ENCODE results near the gene RASAL1. TPM values are rescaled to one million over a fixed set of nuclear protein-coding genes. Genes with fewer than 3 reads are reported as not detected.

Gene RASAL1, protein sequence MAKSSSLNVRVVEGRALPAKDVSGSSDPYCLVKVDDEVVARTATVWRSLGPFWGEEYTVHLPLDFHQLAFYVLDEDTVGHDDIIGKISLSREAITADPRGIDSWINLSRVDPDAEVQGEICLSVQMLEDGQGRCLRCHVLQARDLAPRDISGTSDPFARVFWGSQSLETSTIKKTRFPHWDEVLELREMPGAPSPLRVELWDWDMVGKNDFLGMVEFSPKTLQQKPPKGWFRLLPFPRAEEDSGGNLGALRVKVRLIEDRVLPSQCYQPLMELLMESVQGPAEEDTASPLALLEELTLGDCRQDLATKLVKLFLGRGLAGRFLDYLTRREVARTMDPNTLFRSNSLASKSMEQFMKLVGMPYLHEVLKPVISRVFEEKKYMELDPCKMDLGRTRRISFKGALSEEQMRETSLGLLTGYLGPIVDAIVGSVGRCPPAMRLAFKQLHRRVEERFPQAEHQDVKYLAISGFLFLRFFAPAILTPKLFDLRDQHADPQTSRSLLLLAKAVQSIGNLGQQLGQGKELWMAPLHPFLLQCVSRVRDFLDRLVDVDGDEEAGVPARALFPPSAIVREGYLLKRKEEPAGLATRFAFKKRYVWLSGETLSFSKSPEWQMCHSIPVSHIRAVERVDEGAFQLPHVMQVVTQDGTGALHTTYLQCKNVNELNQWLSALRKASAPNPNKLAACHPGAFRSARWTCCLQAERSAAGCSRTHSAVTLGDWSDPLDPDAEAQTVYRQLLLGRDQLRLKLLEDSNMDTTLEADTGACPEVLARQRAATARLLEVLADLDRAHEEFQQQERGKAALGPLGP
- 1 to 10 TPM in 1 of 3 donors, under 1 TPM in 2; 0.58 to 1.1 (median 0.87) TPM for total RNA-seq

DNA sequence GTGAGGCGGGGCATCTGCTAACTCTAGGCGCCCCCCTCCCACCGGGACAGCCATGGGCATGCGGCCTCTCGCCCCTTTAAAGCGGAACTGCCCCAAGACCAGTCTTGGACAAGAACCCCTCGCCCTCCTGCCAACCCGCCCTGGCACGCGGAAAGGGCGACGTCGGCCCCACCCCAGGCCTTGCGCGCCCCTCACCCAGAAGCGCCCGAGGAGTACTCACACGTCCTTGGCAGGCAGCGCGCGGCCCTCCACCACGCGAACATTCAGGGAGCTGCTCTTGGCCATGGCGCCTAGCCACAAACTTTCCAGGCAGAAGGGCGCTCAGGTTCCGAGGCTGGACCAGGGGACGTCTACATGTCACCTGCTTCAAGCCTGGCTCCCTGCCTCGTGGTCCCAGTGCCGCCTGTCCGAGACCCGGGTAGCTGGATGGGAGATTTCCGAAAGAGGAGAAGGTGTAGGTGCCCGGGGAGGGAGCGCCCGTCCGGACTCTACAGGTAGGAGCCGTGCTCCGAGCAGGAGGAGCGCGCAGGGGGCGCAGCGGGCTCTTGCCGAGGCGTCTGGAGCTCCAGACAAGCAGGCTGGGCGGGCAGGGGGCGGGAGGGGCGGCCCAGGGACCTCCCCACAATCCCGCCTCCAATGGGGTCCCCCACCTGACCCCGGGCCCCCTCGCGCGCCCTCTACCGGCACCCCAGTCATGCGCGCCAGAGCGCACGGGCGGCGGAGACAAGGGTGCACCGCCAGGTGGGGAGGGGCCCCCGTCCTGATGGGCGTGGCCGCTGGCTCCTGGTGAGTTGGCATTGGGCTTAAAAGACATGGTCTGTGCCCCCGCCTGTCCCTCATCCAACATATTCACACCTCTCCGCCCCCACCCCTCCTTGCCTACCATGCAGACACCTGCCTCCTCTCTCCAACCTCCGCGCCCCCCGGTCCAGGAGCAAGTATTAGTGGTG, at the start of gene RASAL1:
Gene RASAL1 (minus strand): TSS at position 584 of the 950 bp plus-strand sequence. CDS start 299 bp downstream, at position 285.
- H3K27me3 Mint-ChIP-seq (ENCODE audit: low read depth) = peaks cover 8% of the 10 kb centered on the region
- H3K4me1 Mint-ChIP-seq (ENCODE audit: low read depth) = peaks cover 15% of the 10 kb centered on the region
- H3K36me3 Mint-ChIP-seq (ENCODE audit: insufficient read depth) = no peaks in the 10 kb centered on the region
- peak; percentile 73 for DNase-seq
- H3K4me3 Mint-ChIP-seq = peak within 1 kb of the TSS; percentile 78
- H3K9me3 Mint-ChIP-seq = no peaks in the 10 kb centered on the region
- peak; percentile 89 to 95 for ATAC-seq

DNA sequence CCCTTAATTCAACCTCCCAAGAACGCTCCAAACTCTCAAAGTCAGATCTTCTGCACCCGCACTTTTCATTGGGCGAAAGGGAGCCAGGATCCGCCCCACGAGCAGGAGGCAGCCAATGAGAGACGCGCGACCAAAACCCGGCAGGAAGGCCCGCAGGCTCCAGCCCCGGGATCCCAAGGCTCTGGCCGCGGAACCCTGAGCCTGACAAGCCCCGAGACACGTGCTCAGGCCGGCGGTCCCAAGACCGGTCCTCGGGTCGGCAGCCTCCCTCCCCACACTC, 49.3 kb upstream of the RASAL1 start:
- H3K27me3 Mint-ChIP-seq (ENCODE audit: low read depth) = no peaks in the 10 kb centered on the region
- ATAC-seq = peak; percentile 88 to 89
- peak overlapping the region; percentile 95 for H3K4me3 Mint-ChIP-seq
- H3K36me3 Mint-ChIP-seq (ENCODE audit: insufficient read depth) = peaks cover 25% of the 10 kb centered on the region
- peaks cover 36% of the 10 kb centered on the region for H3K4me1 Mint-ChIP-seq (ENCODE audit: low read depth)
- peak; percentile 83 for DNase-seq
- H3K9me3 Mint-ChIP-seq = no peaks in the 10 kb centered on the region

DNA sequence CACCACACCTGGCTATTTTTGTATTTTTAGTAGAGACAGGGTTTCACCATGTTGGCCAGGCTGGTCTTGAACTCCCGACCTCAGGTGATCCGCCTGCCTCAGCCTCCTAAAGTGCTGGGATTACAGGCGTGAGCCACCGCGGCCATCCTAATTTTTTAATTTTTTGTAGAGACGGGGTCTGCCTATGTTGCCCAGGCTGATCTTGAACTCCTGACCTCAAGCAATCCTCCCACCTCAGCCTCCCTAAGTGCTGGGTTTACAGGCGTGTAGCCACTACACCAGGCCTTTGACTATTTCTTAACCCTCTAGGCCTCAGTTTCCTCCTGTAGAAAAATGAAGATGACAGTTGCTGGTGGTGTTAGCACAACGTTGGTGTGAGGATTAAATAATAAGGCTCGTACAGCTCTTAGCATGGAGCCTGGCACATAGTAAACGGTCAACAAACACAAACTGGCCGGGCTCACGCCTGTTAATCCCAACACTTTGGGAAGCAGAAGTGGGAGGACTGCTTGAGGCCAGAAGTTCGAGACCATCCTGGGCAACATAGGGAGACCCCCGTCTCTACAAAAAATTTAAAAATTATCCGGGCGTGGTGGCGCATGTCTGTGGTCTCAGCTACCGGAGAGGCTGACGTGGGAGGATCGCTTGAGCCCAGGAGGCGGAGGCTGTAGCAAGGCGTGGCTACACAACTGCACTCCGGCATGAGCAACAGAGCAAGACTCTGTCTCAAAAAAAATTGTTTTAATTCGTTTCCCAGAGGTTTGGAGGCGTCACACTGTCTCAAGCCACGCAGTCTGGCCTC, 48.7 kb upstream of the RASAL1 start:
- no peaks in the 10 kb centered on the region for H3K9me3 Mint-ChIP-seq
- ATAC-seq (peak; percentile 64 to 68), DNase-seq (no peak)
- H3K4me1 Mint-ChIP-seq (ENCODE audit: low read depth) = peaks cover 36% of the 10 kb centered on the region
- H3K36me3 Mint-ChIP-seq (ENCODE audit: insufficient read depth) = peaks cover 25% of the 10 kb centered on the region
- H3K27me3 Mint-ChIP-seq (ENCODE audit: low read depth) = no peaks in the 10 kb centered on the region
- H3K4me3 Mint-ChIP-seq = peak overlapping the region; percentile 95

DNA sequence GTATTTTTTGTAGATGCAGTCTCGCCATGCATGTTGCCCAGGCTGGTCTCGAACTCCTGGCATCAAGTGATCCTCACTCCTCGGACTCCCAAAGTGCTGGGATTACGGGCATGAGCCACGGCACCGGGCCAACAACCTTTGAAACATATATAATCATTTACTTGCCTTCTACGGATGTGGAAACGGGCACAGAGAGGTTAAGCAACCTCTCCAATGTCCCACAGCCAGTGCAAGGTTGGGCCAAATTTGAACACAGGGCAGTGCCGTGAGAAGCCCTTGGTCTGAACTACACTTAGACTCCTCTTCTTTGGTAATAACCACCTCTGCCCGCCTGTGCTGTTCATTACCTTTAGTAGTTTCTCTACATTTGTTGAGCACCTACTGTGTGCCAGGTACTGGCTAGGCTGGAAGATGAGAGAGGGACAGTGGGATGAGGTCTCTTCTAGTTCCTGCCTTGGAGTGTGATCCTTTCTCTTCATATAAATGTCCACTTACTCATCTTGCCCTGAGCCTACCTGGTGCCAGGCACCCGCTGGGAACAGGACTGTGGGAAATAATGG, 47.5 kb upstream of the RASAL1 start:
- H3K36me3 Mint-ChIP-seq (ENCODE audit: insufficient read depth) = peaks cover 28% of the 10 kb centered on the region
- DNase-seq (no peak), ATAC-seq (no peak)
- no peaks in the 10 kb centered on the region for H3K27me3 Mint-ChIP-seq (ENCODE audit: low read depth)
- peak overlapping the region; percentile 95 for H3K4me3 Mint-ChIP-seq
- H3K9me3 Mint-ChIP-seq = no peaks in the 10 kb centered on the region
- peaks cover 34% of the 10 kb centered on the region for H3K4me1 Mint-ChIP-seq (ENCODE audit: low read depth)

DNA sequence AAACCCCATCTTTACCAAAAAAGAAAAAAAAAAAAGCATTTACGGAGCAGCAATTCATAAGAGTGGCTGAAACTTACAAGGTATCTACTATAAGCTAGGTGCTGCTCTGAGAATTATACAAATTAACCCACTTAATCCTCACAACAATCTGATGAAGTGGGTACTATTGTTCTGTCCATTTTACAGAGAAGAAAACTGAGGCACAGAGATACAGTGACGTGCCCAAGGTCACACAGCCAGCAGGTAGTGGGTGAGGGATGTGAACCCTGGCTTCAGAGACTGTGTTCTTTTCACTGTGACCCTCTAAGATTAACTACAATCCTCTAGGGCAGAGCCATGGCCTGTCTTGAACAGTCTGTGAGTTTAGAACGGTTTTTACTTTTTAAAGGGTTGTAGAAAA, 46.4 kb upstream of the RASAL1 start:
- H3K9me3 Mint-ChIP-seq = no peaks in the 10 kb centered on the region
- DNase-seq (no peak), ATAC-seq (no peak)
- no peak overlapping the region for H3K4me3 Mint-ChIP-seq
- H3K36me3 Mint-ChIP-seq (ENCODE audit: insufficient read depth) = peaks cover 36% of the 10 kb centered on the region
- H3K27me3 Mint-ChIP-seq (ENCODE audit: low read depth) = no peaks in the 10 kb centered on the region
- H3K4me1 Mint-ChIP-seq (ENCODE audit: low read depth) = peaks cover 29% of the 10 kb centered on the region

DNA sequence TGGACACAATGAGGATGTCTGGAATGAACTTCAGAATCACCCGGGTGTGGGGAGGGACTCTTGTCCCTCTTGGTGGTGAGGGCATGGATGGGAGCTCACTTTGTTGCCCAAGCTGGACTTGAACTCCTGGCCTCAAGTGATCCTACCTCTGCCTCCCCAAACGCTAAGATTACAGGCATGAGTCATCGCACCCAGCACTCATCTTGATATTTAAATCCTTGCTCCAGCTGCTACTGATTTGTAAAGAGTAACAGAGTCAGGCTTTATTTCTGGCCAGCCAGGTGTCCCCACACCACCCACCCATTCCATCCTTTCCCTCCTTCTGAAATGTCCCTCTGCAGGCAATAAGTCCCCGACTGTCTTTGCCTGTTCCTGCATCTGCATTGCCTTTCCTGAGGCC, 44.8 kb upstream of the RASAL1 start:
- no peak overlapping the region for H3K4me3 Mint-ChIP-seq
- peaks cover 19% of the 10 kb centered on the region for H3K4me1 Mint-ChIP-seq (ENCODE audit: low read depth)
- no peaks in the 10 kb centered on the region for H3K27me3 Mint-ChIP-seq (ENCODE audit: low read depth)
- no peak for DNase-seq
- no peaks in the 10 kb centered on the region for H3K9me3 Mint-ChIP-seq
- no peak for ATAC-seq
- H3K36me3 Mint-ChIP-seq (ENCODE audit: insufficient read depth) = peaks cover 37% of the 10 kb centered on the region

DNA sequence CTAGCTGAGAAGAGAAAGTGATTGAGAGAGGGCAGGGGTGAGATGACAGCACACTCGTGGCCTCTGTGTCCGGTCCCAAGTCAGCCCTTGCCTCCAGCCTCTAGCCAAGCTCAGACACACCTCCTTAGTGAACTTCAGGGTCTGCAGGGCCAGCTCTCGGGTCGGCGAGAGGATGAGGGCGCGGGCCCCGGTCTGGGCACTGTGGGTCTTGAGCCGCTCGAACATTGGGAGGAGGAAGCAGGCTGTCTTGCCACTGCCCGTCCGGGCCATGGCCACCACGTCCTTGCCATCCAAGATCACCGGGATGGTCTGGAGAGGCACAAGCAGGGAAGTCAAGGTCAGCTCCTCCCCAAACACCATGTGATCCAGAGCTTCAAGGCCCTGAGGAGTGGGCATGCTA, 43.5 kb upstream of the RASAL1 start:
- no peaks in the 10 kb centered on the region for H3K9me3 Mint-ChIP-seq
- no peak overlapping the region for H3K4me3 Mint-ChIP-seq
- ATAC-seq (no peak), DNase-seq (no peak)
- H3K4me1 Mint-ChIP-seq (ENCODE audit: low read depth) = peaks cover 21% of the 10 kb centered on the region
- H3K36me3 Mint-ChIP-seq (ENCODE audit: insufficient read depth) = peaks cover 42% of the 10 kb centered on the region
- H3K27me3 Mint-ChIP-seq (ENCODE audit: low read depth) = no peaks in the 10 kb centered on the region

DNA sequence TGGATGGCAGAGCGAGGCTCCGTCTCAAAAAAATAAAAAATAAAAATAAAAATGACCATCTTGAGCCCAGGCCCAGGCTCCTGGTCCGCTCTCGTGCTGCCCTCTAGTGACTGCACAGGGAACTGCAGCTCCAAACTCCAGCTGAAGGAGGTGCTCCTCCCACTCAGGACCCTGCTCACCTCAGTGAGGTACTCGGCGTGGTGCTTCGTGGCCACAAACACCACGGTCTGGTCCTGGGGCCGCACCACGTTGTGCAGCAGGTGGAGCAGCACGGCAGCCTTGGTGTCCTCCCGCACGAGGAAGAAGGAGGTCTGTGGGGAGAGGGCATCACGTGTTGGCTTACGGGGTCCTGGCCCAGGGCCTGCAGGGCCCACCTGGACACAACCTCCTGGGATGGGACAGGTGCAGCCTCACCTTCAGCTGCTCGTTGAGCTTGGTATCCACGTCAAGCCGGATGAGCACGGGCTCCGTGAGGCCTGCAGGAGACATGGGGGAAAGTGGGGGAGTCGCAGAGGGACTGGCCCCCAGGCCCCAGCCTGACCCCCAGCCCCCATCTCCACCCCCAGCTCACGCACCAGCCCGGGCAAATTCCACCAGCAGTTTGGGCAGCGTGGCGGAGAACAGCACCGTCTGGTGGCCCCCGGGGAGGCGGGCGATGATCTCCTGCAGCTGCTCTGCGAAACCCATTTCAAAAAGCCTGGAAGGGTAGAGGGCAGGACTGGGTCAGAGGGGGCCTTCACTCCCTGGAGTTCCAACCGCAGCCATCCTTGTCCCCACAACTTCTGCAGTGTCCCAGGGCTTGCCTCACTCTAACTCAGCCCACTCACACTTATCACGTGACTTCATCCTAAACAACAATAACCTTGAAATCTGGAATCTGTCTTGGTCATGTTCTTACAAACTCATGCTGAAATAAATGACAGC, 39.2 kb upstream of the RASAL1 start:
- DNase-seq = peak; percentile 78
- peak; percentile 83 to 87 for ATAC-seq
- no peak overlapping the region for H3K4me3 Mint-ChIP-seq
- no peaks in the 10 kb centered on the region for H3K9me3 Mint-ChIP-seq
- no peaks in the 10 kb centered on the region for H3K27me3 Mint-ChIP-seq (ENCODE audit: low read depth)
- peaks cover 4% of the 10 kb centered on the region for H3K4me1 Mint-ChIP-seq (ENCODE audit: low read depth)
- peaks cover 54% of the 10 kb centered on the region for H3K36me3 Mint-ChIP-seq (ENCODE audit: insufficient read depth)

DNA sequence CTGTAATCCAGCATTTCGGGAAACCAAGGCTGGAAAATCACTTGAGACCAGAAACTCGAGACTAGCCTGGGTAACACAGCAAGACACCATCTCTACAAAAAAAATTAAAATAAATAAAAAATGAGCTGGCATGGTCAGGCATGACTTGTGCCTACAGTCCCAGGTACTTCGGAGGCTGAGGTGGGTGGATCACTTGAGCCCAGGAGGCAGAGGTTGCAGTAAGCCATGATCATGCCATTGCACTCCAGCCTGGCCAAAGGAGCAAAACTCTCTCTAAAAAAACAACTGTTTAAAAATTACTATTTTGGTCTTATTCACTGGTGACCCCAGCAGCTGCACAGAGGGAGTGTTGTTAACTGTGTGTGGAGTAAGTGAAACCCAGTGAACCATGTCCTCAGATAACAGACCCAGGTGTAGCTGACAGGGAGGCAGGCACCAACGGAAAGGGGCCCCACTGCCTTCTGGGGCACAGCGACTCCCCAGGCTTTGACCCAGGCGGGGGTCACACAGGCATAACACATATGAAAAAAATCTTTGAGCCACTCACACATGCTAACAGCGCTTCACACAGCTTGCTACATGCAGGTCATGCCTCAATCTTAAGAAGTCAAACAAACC, 37.6 kb upstream of the RASAL1 start:
- no peaks in the 10 kb centered on the region for H3K27me3 Mint-ChIP-seq (ENCODE audit: low read depth)
- H3K9me3 Mint-ChIP-seq = no peaks in the 10 kb centered on the region
- peaks cover 51% of the 10 kb centered on the region for H3K36me3 Mint-ChIP-seq (ENCODE audit: insufficient read depth)
- no peak overlapping the region for H3K4me3 Mint-ChIP-seq
- peaks cover 4% of the 10 kb centered on the region for H3K4me1 Mint-ChIP-seq (ENCODE audit: low read depth)
- ATAC-seq (no peak), DNase-seq (no peak)

DNA sequence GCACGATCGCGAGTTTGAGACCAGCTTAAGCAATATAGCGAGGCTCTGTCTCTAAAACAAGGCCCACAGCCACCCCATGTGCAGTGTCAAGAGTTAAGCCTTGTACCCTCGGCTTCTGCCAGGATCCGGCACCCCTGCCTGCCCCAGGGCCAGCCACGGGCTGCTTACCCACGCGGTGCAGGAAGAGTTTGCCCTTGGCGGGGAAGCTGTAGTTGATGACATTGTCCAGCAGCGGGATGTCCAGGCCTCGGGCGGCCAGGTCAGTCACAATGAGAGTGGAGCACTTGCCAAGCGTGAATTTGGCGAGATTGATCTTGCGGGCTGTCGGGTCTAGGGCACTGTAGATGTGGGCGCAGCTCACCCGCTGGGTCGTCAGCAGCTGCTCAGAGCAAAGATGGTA, 36.6 kb upstream of the RASAL1 start:
- Mint-ChIP-seq H3K36me3 (ENCODE audit: insufficient read depth) (peaks cover 43% of the 10 kb centered on the region), H3K4me1 (ENCODE audit: low read depth) (peaks cover 4% of the 10 kb centered on the region), H3K9me3 (no peaks in the 10 kb centered on the region), H3K4me3 (no peak overlapping the region), H3K27me3 (ENCODE audit: low read depth) (no peaks in the 10 kb centered on the region)
- no peak for ATAC-seq
- no peak for DNase-seq

DNA sequence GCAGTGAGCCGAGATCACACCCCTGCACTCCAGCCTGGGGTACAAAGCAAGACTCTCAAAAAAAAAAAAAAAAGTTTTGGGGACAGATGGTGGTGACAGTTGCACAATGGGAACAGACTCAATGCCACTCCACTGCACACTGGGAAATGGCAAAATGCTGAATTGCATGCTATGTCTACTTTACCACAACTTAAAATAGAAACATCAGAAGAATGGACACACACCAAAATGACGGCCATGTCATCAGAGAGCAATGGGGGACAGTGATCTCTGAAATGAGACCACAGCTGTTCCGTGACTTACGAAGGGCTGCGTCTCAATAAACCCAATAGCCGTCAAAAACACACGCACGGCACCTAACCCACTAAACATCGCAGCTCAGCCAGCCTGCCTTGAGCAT, 36.0 kb upstream of the RASAL1 start:
- H3K4me3 Mint-ChIP-seq = no peak overlapping the region
- no peak for ATAC-seq
- no peaks in the 10 kb centered on the region for H3K9me3 Mint-ChIP-seq

DNA sequence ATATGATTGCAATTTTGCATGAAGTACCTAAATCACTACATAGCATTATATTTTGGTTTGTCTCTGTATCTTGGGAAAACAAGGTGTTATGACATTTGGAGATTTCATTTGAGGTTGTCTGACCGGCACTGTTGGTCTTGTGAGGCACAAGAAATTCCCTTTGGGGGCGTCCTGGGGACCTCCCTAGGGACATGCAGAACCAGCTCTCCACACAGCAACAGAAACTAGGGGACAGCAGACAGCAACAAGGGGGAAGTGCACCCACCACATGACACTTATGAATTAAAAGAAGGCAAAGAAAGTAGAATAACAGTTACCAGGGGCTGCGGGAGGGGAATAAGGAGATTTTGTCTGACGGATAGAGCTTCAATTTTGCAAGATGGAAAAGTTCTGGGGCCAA, 35.4 kb upstream of the RASAL1 start:
- no peaks in the 10 kb centered on the region for H3K9me3 Mint-ChIP-seq
- ATAC-seq (no peak), DNase-seq (no peak)
- no peaks in the 10 kb centered on the region for H3K27me3 Mint-ChIP-seq (ENCODE audit: low read depth)
- peaks cover 4% of the 10 kb centered on the region for H3K4me1 Mint-ChIP-seq (ENCODE audit: low read depth)
- H3K36me3 Mint-ChIP-seq (ENCODE audit: insufficient read depth) = peaks cover 44% of the 10 kb centered on the region
- H3K4me3 Mint-ChIP-seq = no peak overlapping the region

More for the DNA sequence above, 36.0 kb upstream of the RASAL1 start:
- Mint-ChIP-seq H3K4me1 (ENCODE audit: low read depth) (peaks cover 4% of the 10 kb centered on the region), H3K36me3 (ENCODE audit: insufficient read depth) (peaks cover 41% of the 10 kb centered on the region), H3K27me3 (ENCODE audit: low read depth) (no peaks in the 10 kb centered on the region)
- no peak for DNase-seq

All from activated T-cell treated with anti-CD3 and anti-CD28 coated beads, Interleukin-2, amount 50 U/mL, for 4 hours (primary cell).